Measurements from ENCODE around the gene MKRN1.

- no peak for TF ChIP-seq EP300 (IDR thresholded peaks at IDR 0.05)
- TF ChIP-seq CTCF (IDR thresholded peaks at IDR 0.05) = no peak
- TF ChIP-seq POLR2A (IDR thresholded peaks at IDR 0.05) = no peak
Measured at GRCh38 chr7:140525743-140526142, 46.4 kb upstream of the MKRN1 start.
